H9 (cell line): ENCODE data around the gene LIN28B. TPM values are rescaled to one million over a fixed set of nuclear protein-coding genes. Genes with fewer than 3 reads are reported as not detected.

Source experiments
- DNase-seq: peaks from one replicate; pipeline ENCODE4 v3.0.0-alpha.2; 2017
- H2AFZ ChIP-seq: one replicate; pipeline ENCODE4 v1.6.1; 2013; ENCODE audit warnings: mild to moderate bottlenecking, low read length, control low read depth, moderate library complexity
- H2AK5ac ChIP-seq: 2 replicates; pipeline ENCODE4 v1.6.1; 2013; ENCODE audit warnings: low read length, control low read depth, mixed read lengths; ENCODE audit not compliant: insufficient read length
- H2BK120ac ChIP-seq: one replicate; pipeline ENCODE4 v1.6.1; 2013; ENCODE audit warnings: low read depth, mild to moderate bottlenecking, low read length, control low read depth, inconsistent platforms; ENCODE audit not compliant: poor library complexity, severe bottlenecking
- H2BK12ac ChIP-seq: 2 replicates; pipeline ENCODE4 v1.6.1; 2013; ENCODE audit warnings: low read length, control low read depth, mixed read lengths, low read depth; ENCODE audit not compliant: insufficient read length
- H2BK15ac ChIP-seq: 2 replicates; pipeline ENCODE4 v1.6.1; 2013; ENCODE audit warnings: low read depth, low read length, control low read depth
- H2BK20ac ChIP-seq: one replicate; pipeline ENCODE4 v1.6.1; 2013; ENCODE audit warnings: low read depth, mild to moderate bottlenecking, low read length, control low read depth, inconsistent platforms; ENCODE audit not compliant: poor library complexity, severe bottlenecking
- H2BK5ac ChIP-seq: 2 replicates; pipeline ENCODE4 v1.6.1; 2013; ENCODE audit warnings: low read length, control low read depth, mixed read lengths; ENCODE audit not compliant: insufficient read length
- H3K14ac ChIP-seq: 2 replicates; pipeline ENCODE4 v1.6.1; 2013; ENCODE audit warnings: low read length, control low read depth; ENCODE audit not compliant: insufficient read depth
- H3K18ac ChIP-seq: 2 replicates; pipeline ENCODE4 v1.6.1; 2013; ENCODE audit warnings: low read depth, mild to moderate bottlenecking, mixed read lengths, low read length, control low read depth; ENCODE audit not compliant: insufficient read length
- H3K23ac ChIP-seq: 2 replicates; pipeline ENCODE4 v1.6.1; 2013; ENCODE audit warnings: low read length, control low read depth, mixed read lengths, low read depth; ENCODE audit not compliant: insufficient read length
- H3K23me2 ChIP-seq: 2 replicates; pipeline ENCODE4 v1.6.1; 2013; ENCODE audit warnings: low read depth, mild to moderate bottlenecking, mixed read lengths, low read length, control low read depth; ENCODE audit not compliant: insufficient read length, poor library complexity, severe bottlenecking
- H3K27ac ChIP-seq: 2 replicates; pipeline ENCODE4 v1.5.1; 2013; ENCODE audit warnings: low read length, control low read depth, mixed read lengths, low read depth; ENCODE audit not compliant: insufficient read length
- H3K27me3 ChIP-seq: 2 replicates; pipeline ENCODE4 v1.6.1; 2013; ENCODE audit warnings: low read length, control low read depth, inconsistent platforms; ENCODE audit not compliant: insufficient read depth
- H3K4ac ChIP-seq: 2 replicates; pipeline ENCODE4 v1.6.1; 2013; ENCODE audit warnings: low read depth, mild to moderate bottlenecking, control low read depth, inconsistent platforms, low read length, moderate library complexity
- H3K4me1 ChIP-seq: 2 replicates; pipeline ENCODE4 v1.6.1; 2013; ENCODE audit warnings: low read length, control low read depth, inconsistent platforms; ENCODE audit not compliant: insufficient read depth
- H3K4me2 ChIP-seq: 2 replicates; pipeline ENCODE4 v1.6.1; 2013; ENCODE audit warnings: low read length, control low read depth, mixed read lengths; ENCODE audit not compliant: insufficient read length, insufficient read depth
- H3K56ac ChIP-seq: 2 replicates; pipeline ENCODE4 v1.6.1; 2013; ENCODE audit warnings: low read depth, mild to moderate bottlenecking, mixed read lengths, low read length, control low read depth; ENCODE audit not compliant: insufficient read length
- H3K79me1 ChIP-seq: 2 replicates; pipeline ENCODE4 v1.6.1; 2013; ENCODE audit warnings: low read depth, mild to moderate bottlenecking, moderate library complexity, low read length, control low read depth, inconsistent platforms; ENCODE audit not compliant: insufficient read depth, poor library complexity, severe bottlenecking
- H3K79me2 ChIP-seq: 2 replicates; pipeline ENCODE4 v1.6.1; 2013; ENCODE audit warnings: low read length, control low read depth, inconsistent platforms; ENCODE audit not compliant: insufficient read depth
- H3K9ac ChIP-seq: 2 replicates; pipeline ENCODE4 v1.6.1; 2013; ENCODE audit warnings: low read length, control low read depth, mixed read lengths; ENCODE audit not compliant: insufficient read length; ENCODE audit errors: extremely low read depth
- H3K9me3 ChIP-seq: one replicate; pipeline ENCODE4 v1.6.1; 2013; ENCODE audit warnings: low read depth, low read length, inconsistent platforms; ENCODE audit not compliant: control insufficient read depth
- H3T11ph ChIP-seq: one replicate; pipeline ENCODE4 v1.6.1; 2013; ENCODE audit warnings: mild to moderate bottlenecking, low read length, control low read depth, inconsistent platforms
- H4K20me1 ChIP-seq: one replicate; pipeline ENCODE4 v1.6.1; 2013; ENCODE audit not compliant: control insufficient read depth, insufficient read length, insufficient read depth
- H4K5ac ChIP-seq: 2 replicates; pipeline ENCODE4 v1.6.1; 2013; ENCODE audit warnings: low read depth, mild to moderate bottlenecking, mixed read lengths, low read length, control low read depth; ENCODE audit not compliant: insufficient read length
- H4K8ac ChIP-seq: replicated peaks from 2 replicates; pipeline ENCODE4 v1.6.1; 2013; ENCODE audit warnings: low read length, control low read depth, mixed read lengths, low read depth; ENCODE audit not compliant: insufficient read length
- H4K91ac ChIP-seq: 2 replicates; pipeline ENCODE4 v1.6.1; 2013; ENCODE audit warnings: low read depth, mild to moderate bottlenecking, moderate library complexity, mixed read lengths, low read length, control low read depth; ENCODE audit not compliant: insufficient read length
- H3K27ac Mint-ChIP-seq, 3 experiments: 2 replicates in 2 of 3; 3 replicates in 1 of 3; pipeline ENCODE4 v1.8.0; 2020 to 2021; ENCODE audit warnings: mixed read lengths in 3 of 3, mild to moderate bottlenecking in 1 of 3, moderate library complexity in 1 of 3
- H3K27me3 Mint-ChIP-seq: 2 replicates; pipeline ENCODE4 v1.8.0; 2021; ENCODE audit warnings: low read depth, mild to moderate bottlenecking, moderate library complexity, mixed read lengths
- H3K36me3 Mint-ChIP-seq, 3 experiments: 2 replicates in 2 of 3; 3 replicates in 1 of 3; pipeline ENCODE4 v1.8.0; 2020 to 2021; ENCODE audit warnings: low read depth in 3 of 3, mixed read lengths in 3 of 3; ENCODE audit not compliant: insufficient read depth in 1 of 3
- H3K4me1 Mint-ChIP-seq, 2 experiments: 2 replicates each; pipeline ENCODE4 v1.8.0; 2020; ENCODE audit warnings: mixed read lengths in 2 of 2
- H3K4me3 Mint-ChIP-seq, 2 experiments: 2 replicates in 1 of 2; 3 replicates in 1 of 2; pipeline ENCODE4 v1.8.0; 2020 to 2021; ENCODE audit warnings: mild to moderate bottlenecking in 2 of 2, mixed read lengths in 2 of 2, moderate library complexity in 1 of 2
- H3K9me3 Mint-ChIP-seq, 2 experiments: 2 replicates in 1 of 2; 3 replicates in 1 of 2; pipeline ENCODE4 v1.8.0; 2020; ENCODE audit warnings: mild to moderate bottlenecking in 2 of 2, mixed read lengths in 2 of 2, moderate library complexity in 1 of 2
- CTCF ChIP-seq: fragments of 200-600 bp; sonication (generic); conservative IDR thresholded peaks from 3 replicates; pipeline ENCODE4 v1.8.0; 2021; ENCODE audit warnings: antibody characterized with exemption, mild to moderate bottlenecking
- WGBS: extraction: QIAGEN DNeasy Blood & Tissue Kit; methylation state at CpG from one replicate; pipeline ENCODE4 v1.1.7; 2013; ENCODE audit warnings: missing lambda C conversion rate, low lambda C conversion rate, mixed read lengths; ENCODE audit not compliant: insufficient read length; ENCODE audit errors: extremely low coverage; 5-methylcytosine and 5-hydroxymethylcytosine counted together
- total RNA-seq: library from RNA; stranded (reverse); gene quantifications from 2 replicates; pipeline ENCODE4 v1.2.1, GENCODE V29; 2021

Gene LIN28B
- total RNA-seq, 1 experiment from 2014 or later = 110 TPM

- H3K18ac ChIP-seq = no peak overlapping the region
- H3K56ac ChIP-seq = no peak overlapping the region
- no peak overlapping the region for H2AK5ac ChIP-seq
- H2BK20ac ChIP-seq = no peak overlapping the region
- H2BK15ac ChIP-seq = no peak overlapping the region
- H4K8ac ChIP-seq = no peak overlapping the region
- H3K36me3 Mint-ChIP-seq = peaks cover 3 to 9% (median 7%) of the 10 kb centered on the region in 3 experiments; a peak in 5 of 7 replicates
- H3K27ac ChIP-seq = peak overlapping the region; percentile 46
- H3T11ph ChIP-seq = no peak overlapping the region
- H3K14ac ChIP-seq = no peak overlapping the region
- no peaks in the 10 kb centered on the region for H3K9me3 Mint-ChIP-seq
- H2AFZ ChIP-seq = no peak overlapping the region
- H3K23me2 ChIP-seq = no peaks in the 10 kb centered on the region
- H3K4me1 Mint-ChIP-seq = peaks cover 15 to 17% of the 10 kb centered on the region in 2 experiments
- H3K27me3 ChIP-seq = no peaks in the 10 kb centered on the region
- no peak for TF ChIP-seq CTCF
- no peak for DNase-seq
- no peaks in the 10 kb centered on the region for H3K4me1 ChIP-seq
- no peak overlapping the region for H2BK5ac ChIP-seq
- no peak overlapping the region for H3K23ac ChIP-seq
- WGBS = no CpG with 5 or more reads among the region's 1 CpG
- H3K4me2 ChIP-seq = no peak overlapping the region
- H2BK120ac ChIP-seq = no peak overlapping the region
- no peaks in the 10 kb centered on the region for H4K20me1 ChIP-seq
- H3K9ac ChIP-seq = no peak overlapping the region
- no peaks in the 10 kb centered on the region for H3K79me1 ChIP-seq
- H3K27ac Mint-ChIP-seq = peak overlapping the region in 2 of 3 experiments; percentile 25 to 57; a peak in 2 of 7 replicates
- H4K5ac ChIP-seq = no peak overlapping the region
- peaks cover 2% of the 10 kb centered on the region; the same call in 1 of the 2 replicates for H3K79me2 ChIP-seq
- no peak overlapping the region for H3K4ac ChIP-seq
- no peaks in the 10 kb centered on the region for H3K27me3 Mint-ChIP-seq
- no peak overlapping the region for H2BK12ac ChIP-seq
- H3K9me3 ChIP-seq = no peaks in the 10 kb centered on the region
- H4K91ac ChIP-seq = no peak overlapping the region
- no peak overlapping the region for H3K4me3 Mint-ChIP-seq
Measured at GRCh38 chr6:105069821-105070445, 113.0 kb downstream of the LIN28B start.
